Endothelial cell of umbilical vein (primary cell): Measurements from ENCODE around the gene SLC35F3. TPM values are rescaled to one million over a fixed set of nuclear protein-coding genes. Genes with fewer than 3 reads are reported as not detected.

Experiments
- BruUV-seq: library from RNA; stranded (reverse); fragments of 400-500 nt; replicated peaks from 2 replicates; lab custom pipeline; 2021; lab: Mats Ljungman, UMichigan
- CTCF ChIA-PET: fragments of 300-600, 350-600 bp; sonication (Branson Sonifier 250); formaldehyde crosslinking; loops from one replicate; lab custom pipeline; 2021; ENCODE audit warnings: antibody characterized with exemption, inconsistent platforms; lab: Charles Lee
- POLR2A ChIA-PET: fragments of 300-600, 350-600 bp; sonication (Branson Sonifier 250); formaldehyde crosslinking; loops from one replicate; lab custom pipeline; 2021; ENCODE audit warnings: antibody characterized with exemption, inconsistent platforms; lab: Charles Lee
- DNase-seq: peaks from one replicate; pipeline ENCODE4 v3.0.0-alpha.2; 2011; ENCODE audit warnings: low read depth, low spot score
- FAIRE-seq: peaks from 2 replicates; lab custom pipeline; 2011; peaks lifted over from hg19 to GRCh38; lab: Jason Lieb, UNC
- H2AFZ ChIP-seq: 2 replicates; pipeline ENCODE4 v1.6.0; 2012; ENCODE audit warnings: low read depth, low read length, control low read depth, inconsistent platforms
- H3K27ac ChIP-seq: 2 replicates; pipeline ENCODE4 v1.5.1; 2011; ENCODE audit warnings: low read depth, mild to moderate bottlenecking, control low read depth, low read length, moderate library complexity; ENCODE audit not compliant: insufficient read depth
- H3K27me3 ChIP-seq, 2 experiments: 2 replicates each; pipeline versions ENCODE4 v1.6.0 to v1.6.1; 2011; ENCODE audit warnings: low read length in 2 of 2, mixed read lengths in 1 of 2; ENCODE audit not compliant: control insufficient read depth in 2 of 2, insufficient read depth in 2 of 2
- H3K36me3 ChIP-seq, 2 experiments: 2 replicates in 1 of 2; 3 replicates in 1 of 2; pipeline ENCODE4 v1.5.1; 2011; ENCODE audit warnings: low read length in 2 of 2, mild to moderate bottlenecking in 1 of 2, moderate library complexity in 1 of 2; ENCODE audit not compliant: control insufficient read depth in 2 of 2, insufficient read depth in 2 of 2; ENCODE audit errors: extremely low read depth in 1 of 2
- H3K4me1 ChIP-seq: 3 replicates; pipeline ENCODE4 v1.5.1; 2011; ENCODE audit warnings: mild to moderate bottlenecking, low read length; ENCODE audit not compliant: control insufficient read depth, insufficient read depth; ENCODE audit errors: extremely low read depth
- H3K4me2 ChIP-seq: 2 replicates; pipeline ENCODE4 v1.6.1; 2011; ENCODE audit warnings: low read length, control low read depth, mixed read lengths; ENCODE audit not compliant: insufficient read depth
- H3K4me3 ChIP-seq, 3 experiments: fragments of 200-600 bp in 1 of 3; sonication (generic), shearing (Covaris generic) in 1 of 3; replicated peaks in 1 of 3; 2 replicates each; pipeline ENCODE4 v1.5.1; 2011 to 2016; ENCODE audit warnings: control low read depth in 3 of 3, low read length in 3 of 3, mild to moderate bottlenecking in 2 of 3, inconsistent platforms in 1 of 3, low read depth in 1 of 3, moderate library complexity in 1 of 3; ENCODE audit not compliant: insufficient read depth in 1 of 3
- H3K79me2 ChIP-seq: 2 replicates; pipeline ENCODE4 v1.6.0; 2012; ENCODE audit warnings: low read length, inconsistent platforms; ENCODE audit not compliant: control insufficient read depth, insufficient read depth
- H3K9ac ChIP-seq: replicated peaks from 2 replicates; pipeline ENCODE3; 2011; ENCODE audit warnings: low read length, control low read depth; ENCODE audit not compliant: insufficient read depth; ENCODE audit errors: extremely low read depth
- H3K9me1 ChIP-seq: replicated peaks from 3 replicates; pipeline ENCODE4 v1.6.0; 2011; ENCODE audit warnings: mild to moderate bottlenecking, low read length; ENCODE audit not compliant: control insufficient read depth, insufficient read depth; ENCODE audit errors: extremely low read depth
- H3K9me3 ChIP-seq: replicated peaks from 2 replicates; pipeline ENCODE4 v1.5.1; 2012; ENCODE audit warnings: low read length, inconsistent platforms; ENCODE audit not compliant: control insufficient read depth, insufficient read depth
- H4K20me1 ChIP-seq: replicated peaks from 2 replicates; pipeline ENCODE3; 2011; ENCODE audit warnings: mild to moderate bottlenecking, low read length; ENCODE audit not compliant: control insufficient read depth, insufficient read depth; ENCODE audit errors: extremely low read depth
- EZH2 ChIP-seq: IDR thresholded peaks from 2 replicates; pipeline ENCODE4 v1.6.1; 2012; ENCODE audit warnings: borderline replicate concordance, low read depth, mild to moderate bottlenecking, moderate library complexity, low read length, inconsistent platforms; ENCODE audit not compliant: severe bottlenecking
- FOS ChIP-seq: IDR thresholded peaks from 2 replicates; pipeline ENCODE4 v1.6.1; 2011; ENCODE audit warnings: mild to moderate bottlenecking, low read length, moderate library complexity, borderline replicate concordance; ENCODE audit not compliant: insufficient read depth
- GATA2 ChIP-seq: IDR thresholded peaks from 2 replicates; pipeline ENCODE4 v1.7.0; 2011; ENCODE audit warnings: low read depth, mild to moderate bottlenecking, moderate library complexity, mixed read lengths, low read length; ENCODE audit not compliant: insufficient read length, insufficient read depth
- JUN ChIP-seq: IDR thresholded peaks from 2 replicates; pipeline ENCODE4 v1.6.1; 2011; ENCODE audit warnings: borderline replicate concordance, low read depth; ENCODE audit not compliant: insufficient read length, insufficient read depth
- MYC ChIP-seq: IDR thresholded peaks from one replicate; pipeline ENCODE4 v1.6.1; 2011; ENCODE audit warnings: mild to moderate bottlenecking, low read depth, low read length
- POLR2A ChIP-seq: IDR thresholded peaks from 2 replicates; pipeline ENCODE4 v1.6.1; 2012; ENCODE audit warnings: low read depth, mild to moderate bottlenecking, control low read depth, low read length
- POLR2AphosphoS5 ChIP-seq: IDR thresholded peaks from 2 replicates; pipeline ENCODE4 v1.6.1; 2012; ENCODE audit warnings: low read depth, mild to moderate bottlenecking, control low read depth, low read length, moderate library complexity; ENCODE audit not compliant: insufficient read depth
- dilution Hi-C: fragments of 300-500 bp; cut with MboI; formaldehyde crosslinking; loops from one replicate; pipeline ENCODE4 v1.15.0; 2019; ENCODE audit warnings: low sequenced_read_pairs; ENCODE audit not compliant: extremely low pct_ligation_motif_present
- intact Hi-C: fragments of 100-400 bp; cut with micrococcal nuclease; formaldehyde crosslinking; loops from one replicate; pipeline ENCODE4 v1.10.0; 2022
- polyA plus RNA-seq, 4 experiments: library from polyadenylated mRNA; depleted of rRNA in 3 of 4; stranded (reverse) in 3 of 4; unstranded in 1 of 4; fragments of >200 nt; gene quantifications; 2 replicates each; pipeline versions ENCODE4 v1.2.1 to v1.2.3, GENCODE V29; 2011 to 2012; ENCODE audit warnings: missing spikeins in 1 of 4
- total RNA-seq: library from RNA; stranded (reverse); gene quantifications from 2 replicates; pipeline ENCODE4 v1.2.3, GENCODE V29; 2021
- TF ChIP-seq, protein P1 (sequence below): IDR thresholded peaks from 2 replicates; pipeline ENCODE4 v1.6.1; 2011; ENCODE audit not compliant: insufficient read depth, insufficient read length
- TF ChIP-seq, protein P2 (sequence below), 2 donors: IDR thresholded peaks; 1 replicate in 1 of 2; 2 replicates in 1 of 2; pipeline ENCODE4 v1.5.1; 2011; ENCODE audit warnings: low read length in 2 of 2, mild to moderate bottlenecking in 2 of 2, moderate library complexity in 2 of 2, control low read depth in 1 of 2, inconsistent platforms in 1 of 2, low read depth in 1 of 2; ENCODE audit not compliant: insufficient read depth in 1 of 2; ENCODE audit errors: extremely low read depth in 1 of 2

SLC35F3 gene
- total and polyA plus RNA-seq, 2 donors (not counting 3 experiments of a cell fraction or from before 2014, with no cell fraction given): not detected

DNA sequence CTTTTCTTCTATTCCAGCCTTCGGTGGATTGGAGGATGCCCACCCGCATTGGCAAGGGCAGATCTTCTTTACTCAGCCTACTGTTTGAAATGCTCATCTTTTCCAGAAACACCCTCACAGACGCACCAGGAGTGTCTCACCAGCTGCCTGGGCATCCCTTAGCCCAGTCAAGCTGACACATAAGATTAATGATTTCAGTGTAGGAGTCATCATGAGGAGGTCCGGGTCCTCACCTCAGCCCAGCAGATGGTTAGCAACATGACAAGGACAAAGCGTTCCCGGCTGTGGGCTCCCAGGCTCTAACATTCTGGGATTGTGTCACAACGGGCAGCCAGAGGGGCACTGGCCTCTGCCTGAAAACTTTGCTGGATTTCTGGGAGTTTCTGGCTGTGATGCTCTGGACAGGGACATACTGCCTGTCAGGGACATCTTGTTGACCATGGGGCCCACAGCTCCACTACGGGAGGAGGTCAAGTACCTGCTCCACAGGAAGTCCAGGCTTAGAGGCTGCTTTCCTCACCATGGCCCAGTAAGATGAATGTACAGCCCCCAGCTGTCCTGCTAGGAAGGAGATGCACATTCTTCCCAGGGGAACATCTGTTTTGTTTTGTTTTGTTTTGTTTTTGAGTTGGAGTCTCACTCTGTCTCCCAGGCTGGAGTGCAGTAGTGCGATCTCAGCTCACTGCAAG lies 264.8 kb downstream of the SLC35F3 start:
- no peaks in the 10 kb centered on the region for H3K27me3 ChIP-seq
- TF ChIP-seq, protein P1, sequence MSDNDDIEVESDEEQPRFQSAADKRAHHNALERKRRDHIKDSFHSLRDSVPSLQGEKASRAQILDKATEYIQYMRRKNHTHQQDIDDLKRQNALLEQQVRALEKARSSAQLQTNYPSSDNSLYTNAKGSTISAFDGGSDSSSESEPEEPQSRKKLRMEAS: no peak
- no peak for TF ChIP-seq FOS
- no peak for TF ChIP-seq EZH2
- no peak for TF ChIP-seq GATA2
- no peaks in the 10 kb centered on the region for H3K36me3 ChIP-seq
- no peak overlapping the region for H3K4me2 ChIP-seq
- H3K79me2 ChIP-seq: no peaks in the 10 kb centered on the region
- FAIRE-seq: no peak
- dilution Hi-C loops: no loop called here
- H3K9ac ChIP-seq: no peak overlapping the region
- no peaks in the 10 kb centered on the region for H3K4me1 ChIP-seq
- no peak overlapping the region for H3K4me3 ChIP-seq
- no peak for DNase-seq
- intact Hi-C loops: no loop called here
- H4K20me1 ChIP-seq: no peaks in the 10 kb centered on the region
- H3K9me3 ChIP-seq: no peaks in the 10 kb centered on the region
- no peak overlapping the region for H2AFZ ChIP-seq
- ChIA-PET CTCF (no interaction called here), POLR2A (no interaction called here)
- no peak overlapping the region for H3K27ac ChIP-seq
- H3K9me1 ChIP-seq: no peaks in the 10 kb centered on the region
- no TSS peak for BruUV-seq

DNA sequence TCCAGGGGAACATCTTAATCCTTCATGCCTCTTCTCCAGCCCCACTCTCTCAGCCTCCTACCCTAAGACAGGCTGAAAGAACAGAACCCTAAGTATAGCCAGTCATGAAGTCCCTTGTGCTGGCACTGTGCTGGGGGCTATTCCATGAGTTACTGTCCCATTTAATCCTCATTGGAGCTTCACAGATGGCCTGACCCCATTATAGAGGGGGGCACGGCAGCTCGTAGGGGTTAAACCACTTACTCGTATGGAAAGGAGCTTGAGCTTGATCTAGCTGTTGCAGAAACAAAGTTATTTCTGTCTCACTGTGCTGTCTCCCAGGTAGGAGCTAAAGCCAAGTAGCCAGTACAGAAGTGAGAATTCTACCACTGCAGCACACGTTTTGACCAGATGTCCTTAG lies 265.6 kb downstream of the SLC35F3 start:
- H3K4me2 ChIP-seq: no peak overlapping the region
- H3K4me1 ChIP-seq: no peaks in the 10 kb centered on the region
- dilution Hi-C loops (no loop called here), intact Hi-C loops (no loop called here)
- no peaks in the 10 kb centered on the region for H3K27me3 ChIP-seq
- H3K27ac ChIP-seq: no peak overlapping the region
- ChIA-PET CTCF (no interaction called here), POLR2A (no interaction called here)
- no peaks in the 10 kb centered on the region for H3K36me3 ChIP-seq
- DNase-seq (no peak), FAIRE-seq (no peak)
- no peaks in the 10 kb centered on the region for H3K9me1 ChIP-seq
- H4K20me1 ChIP-seq: no peaks in the 10 kb centered on the region
- no peaks in the 10 kb centered on the region for H3K79me2 ChIP-seq
- BruUV-seq: no TSS peak
- TF ChIP-seq, protein P1: no peak
- no peak for TF ChIP-seq MYC
- TF ChIP-seq POLR2A: no peak
- no peak for TF ChIP-seq FOS
- TF ChIP-seq, protein P2, sequence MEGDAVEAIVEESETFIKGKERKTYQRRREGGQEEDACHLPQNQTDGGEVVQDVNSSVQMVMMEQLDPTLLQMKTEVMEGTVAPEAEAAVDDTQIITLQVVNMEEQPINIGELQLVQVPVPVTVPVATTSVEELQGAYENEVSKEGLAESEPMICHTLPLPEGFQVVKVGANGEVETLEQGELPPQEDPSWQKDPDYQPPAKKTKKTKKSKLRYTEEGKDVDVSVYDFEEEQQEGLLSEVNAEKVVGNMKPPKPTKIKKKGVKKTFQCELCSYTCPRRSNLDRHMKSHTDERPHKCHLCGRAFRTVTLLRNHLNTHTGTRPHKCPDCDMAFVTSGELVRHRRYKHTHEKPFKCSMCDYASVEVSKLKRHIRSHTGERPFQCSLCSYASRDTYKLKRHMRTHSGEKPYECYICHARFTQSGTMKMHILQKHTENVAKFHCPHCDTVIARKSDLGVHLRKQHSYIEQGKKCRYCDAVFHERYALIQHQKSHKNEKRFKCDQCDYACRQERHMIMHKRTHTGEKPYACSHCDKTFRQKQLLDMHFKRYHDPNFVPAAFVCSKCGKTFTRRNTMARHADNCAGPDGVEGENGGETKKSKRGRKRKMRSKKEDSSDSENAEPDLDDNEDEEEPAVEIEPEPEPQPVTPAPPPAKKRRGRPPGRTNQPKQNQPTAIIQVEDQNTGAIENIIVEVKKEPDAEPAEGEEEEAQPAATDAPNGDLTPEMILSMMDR (IDR thresholded peaks at IDR 0.05; ENCODE audit: extremely low read depth in 1 of 2, insufficient read depth in 1 of 2, low read depth in 1 of 2, low read length in 2 of 2): no peak
- TF ChIP-seq GATA2: no peak
- no peak for TF ChIP-seq POLR2AphosphoS5
- no peak for TF ChIP-seq EZH2
- no peak for TF ChIP-seq JUN
- no peak overlapping the region for H2AFZ ChIP-seq
- H3K4me3 ChIP-seq: no peak overlapping the region
- no peaks in the 10 kb centered on the region for H3K9me3 ChIP-seq
- H3K9ac ChIP-seq: no peak overlapping the region
